ENCODE results near the gene LHX5.
A peak's percentile ranks its signal among the peaks of the same experiment; 100 is the strongest.

LHX5 gene

DNA sequence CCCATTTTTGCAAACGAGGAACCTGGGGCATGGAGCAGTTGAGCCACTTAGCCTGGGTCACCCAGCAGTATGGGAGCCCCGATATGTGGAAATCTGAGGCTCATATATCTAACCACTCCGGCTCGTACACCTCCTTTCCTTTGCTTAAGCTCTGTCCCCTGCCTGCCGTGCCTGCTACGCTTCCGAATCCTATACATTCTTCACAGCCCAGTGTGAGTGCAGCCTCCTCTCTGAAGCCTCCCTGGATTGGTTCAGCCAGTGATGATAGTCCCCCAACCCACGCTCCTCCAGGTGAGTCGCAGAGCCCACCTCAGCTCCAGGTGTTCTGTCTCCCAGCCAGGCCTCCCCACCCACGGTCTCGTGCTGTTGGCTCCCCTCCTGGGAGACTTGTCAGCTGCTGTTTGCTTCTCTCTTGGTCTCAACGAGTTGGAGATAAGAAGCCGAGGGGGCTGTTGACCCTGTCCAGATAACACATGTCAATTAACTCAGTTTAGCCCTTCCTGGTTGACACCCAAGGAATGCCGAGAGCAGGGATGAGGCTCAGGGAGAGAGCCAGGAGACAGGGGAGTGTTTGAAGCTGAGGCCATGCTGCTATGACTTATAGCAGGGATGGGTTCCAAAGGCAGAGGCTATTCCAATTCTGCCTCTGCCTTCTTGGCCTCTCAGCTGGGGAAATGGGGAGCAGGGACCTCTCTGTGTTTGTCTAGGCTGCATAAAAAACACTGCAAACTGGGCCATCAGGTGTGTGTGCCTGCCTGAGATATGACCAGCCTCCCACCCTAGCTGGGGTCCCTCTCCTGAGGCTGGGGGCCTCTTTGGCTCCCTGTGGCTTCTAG, 30.5 kb downstream of the LHX5 start:
- DNase-seq (ENCODE audit: extremely low read depth in 1 of 2, low read depth in 1 of 2) = no peak

GRCh38 chr12:113440336-113440735, 31.3 kb downstream of the LHX5 start:
- no peak for DNase-seq (ENCODE audit: extremely low read depth in 1 of 2, low read depth in 1 of 2)

DNA sequence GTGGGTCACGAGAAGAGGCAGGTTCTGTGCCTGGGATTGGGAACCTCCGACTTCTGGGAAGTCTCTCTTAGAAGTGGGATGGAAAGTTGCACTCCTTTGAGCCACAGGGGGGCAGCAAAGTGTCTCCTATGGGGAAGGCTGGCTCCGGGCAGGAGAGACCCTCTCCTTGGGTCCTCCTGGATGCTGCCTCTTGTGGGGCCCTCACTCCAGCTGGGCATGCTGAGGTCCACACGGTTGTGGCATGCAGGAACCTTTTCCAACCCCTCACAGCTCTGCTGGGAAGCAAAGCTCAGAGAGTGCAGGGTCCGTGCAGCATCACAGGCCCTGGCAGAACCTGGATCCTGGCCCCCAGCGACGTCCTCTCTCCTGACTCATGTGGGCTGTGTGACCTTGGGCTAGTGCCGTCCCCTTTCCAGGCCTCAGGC, 32.1 kb downstream of the LHX5 start:
- DNase-seq (ENCODE audit: extremely low read depth in 1 of 2, low read depth in 1 of 2) = no peak

GRCh38 chr12:113439301-113439597, 32.4 kb downstream of the LHX5 start:
- DNase-seq (ENCODE audit: extremely low read depth in 1 of 2, low read depth in 1 of 2) = no peak

DNA sequence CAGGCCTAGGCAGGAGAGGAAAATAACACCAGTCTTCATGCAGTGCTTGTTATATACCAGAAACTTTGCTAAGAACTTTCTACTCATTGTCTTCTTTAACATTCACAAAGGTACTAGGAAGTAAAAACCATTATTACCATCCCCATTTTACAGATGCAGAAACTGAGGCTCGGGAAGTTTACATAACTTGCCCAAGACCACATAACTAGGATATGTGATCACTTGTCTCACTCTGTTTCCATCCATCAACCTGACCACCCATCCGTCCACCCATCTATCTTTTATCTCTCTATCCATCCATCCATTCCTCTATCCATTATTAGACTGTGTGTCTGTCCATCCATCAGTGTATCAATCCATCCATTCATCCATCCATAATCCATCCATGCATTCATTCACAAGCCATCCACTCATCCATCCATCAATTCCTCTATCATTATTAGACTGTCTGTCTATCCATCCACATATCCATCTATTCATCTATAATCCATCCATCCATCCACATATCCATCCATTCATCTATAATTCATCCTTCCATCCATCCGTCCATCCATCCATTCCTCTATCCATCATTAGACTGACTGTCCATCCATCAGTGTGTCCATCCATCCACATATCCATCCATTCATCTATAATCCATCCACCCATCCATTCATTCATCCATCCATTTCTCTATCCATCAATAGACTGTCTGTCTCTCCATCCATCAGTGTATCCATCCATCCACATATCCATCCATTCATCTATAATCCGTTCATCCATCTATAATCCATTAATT, 33.0 kb downstream of the LHX5 start:
- DNase-seq (ENCODE audit: extremely low read depth in 1 of 2, low read depth in 1 of 2) = no peak

DNA sequence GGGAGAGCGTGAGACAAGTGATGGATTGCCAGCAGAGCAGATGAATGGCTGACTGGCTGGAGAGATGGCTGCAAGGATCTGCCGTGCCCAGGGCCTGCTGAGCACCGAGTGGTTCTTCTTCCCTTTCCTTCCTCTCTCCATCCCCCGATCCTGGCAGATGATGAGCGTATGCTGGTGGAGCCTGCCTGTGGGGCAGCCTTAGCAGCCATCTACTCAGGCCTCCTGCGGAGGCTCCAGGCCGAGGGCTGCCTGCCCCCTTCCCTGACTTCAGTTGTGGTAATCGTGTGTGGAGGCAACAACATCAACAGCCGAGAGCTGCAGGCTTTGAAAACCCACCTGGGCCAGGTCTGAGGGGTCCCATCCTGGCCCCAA, 34.0 kb downstream of the LHX5 start:
- DNase-seq (ENCODE audit: extremely low read depth in 1 of 2, low read depth in 1 of 2) = no peak

DNA sequence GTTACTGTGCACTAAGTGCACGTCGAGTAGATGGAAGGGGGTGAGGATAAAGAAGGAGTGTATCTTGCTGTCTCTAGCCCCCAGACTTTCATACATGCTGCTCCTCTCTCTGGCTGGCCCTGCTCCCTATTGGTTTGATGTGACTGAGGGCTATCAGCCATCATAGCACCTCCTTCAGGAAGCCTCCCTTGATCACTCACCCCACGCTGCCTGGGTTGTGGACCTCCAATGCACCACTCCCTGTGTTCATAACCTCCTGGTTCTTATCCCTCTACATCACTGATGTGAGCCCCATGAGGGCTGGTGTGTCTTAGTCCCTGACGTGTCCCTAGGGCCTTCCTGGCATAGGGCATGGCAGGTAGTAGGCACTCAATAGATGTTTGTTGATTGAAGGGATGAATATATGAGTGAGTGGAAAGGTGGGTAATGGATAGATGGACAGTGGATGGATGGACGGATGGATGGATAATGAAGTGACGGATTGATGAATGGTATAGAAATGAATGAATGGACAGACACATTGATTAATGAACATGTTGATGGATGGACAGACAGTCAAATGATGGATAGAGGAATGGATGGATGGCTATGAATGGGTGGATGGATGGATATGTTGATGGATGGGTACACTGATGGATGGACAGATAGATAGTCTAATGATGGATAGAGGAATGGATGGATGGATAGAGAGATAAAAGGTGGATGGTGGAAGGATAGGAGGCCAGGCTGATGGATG, 34.5 kb downstream of the LHX5 start:
- no peak for DNase-seq (ENCODE audit: extremely low read depth in 1 of 2, low read depth in 1 of 2)

- DNase-seq (ENCODE audit: extremely low read depth in 1 of 2, low read depth in 1 of 2) = no peak
Observed at GRCh38 chr12:113436586-113436985, 35.1 kb downstream of the LHX5 start.

- no peak for DNase-seq (ENCODE audit: extremely low read depth in 1 of 2, low read depth in 1 of 2)
Observed at GRCh38 chr12:113435367-113435766, 36.3 kb downstream of the LHX5 start.

- no peak for DNase-seq (ENCODE audit: extremely low read depth in 1 of 2, low read depth in 1 of 2)
Observed at GRCh38 chr12:113432986-113433385, 38.7 kb downstream of the LHX5 start.

GRCh38 chr12:113428482-113428881, 43.2 kb downstream of the LHX5 start:
- DNase-seq (ENCODE audit: extremely low read depth in 1 of 2, low read depth in 1 of 2) = no peak

- DNase-seq (ENCODE audit: extremely low read depth in 1 of 2, low read depth in 1 of 2) = no peak
Observed at GRCh38 chr12:113427882-113428281, 43.8 kb downstream of the LHX5 start.

DNA sequence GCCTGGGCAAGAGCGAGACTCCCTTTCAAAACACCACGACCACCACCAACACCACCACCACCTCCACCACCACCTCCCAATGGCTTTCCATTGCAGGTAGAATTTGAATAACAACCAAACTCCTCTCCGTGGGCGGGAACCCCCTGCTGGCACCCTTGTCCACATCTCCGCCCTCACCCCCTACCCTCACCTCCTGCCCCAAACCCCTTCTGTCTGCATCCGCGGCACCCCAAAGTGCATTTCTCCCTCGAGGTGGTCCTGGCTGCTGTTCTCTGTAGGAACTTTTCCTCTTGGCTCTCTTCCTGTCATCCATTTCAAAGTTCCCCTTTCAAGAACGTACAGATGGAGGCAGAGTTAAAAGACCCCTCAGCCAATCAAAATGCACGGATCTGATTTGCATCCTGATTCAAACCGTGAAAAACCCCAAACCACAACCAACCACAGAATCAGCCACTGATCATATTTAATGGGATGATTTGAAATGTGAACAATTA, 45.7 kb downstream of the LHX5 start:
- DNase-seq (ENCODE audit: extremely low read depth in 1 of 2, low read depth in 1 of 2) = no peak

DNA sequence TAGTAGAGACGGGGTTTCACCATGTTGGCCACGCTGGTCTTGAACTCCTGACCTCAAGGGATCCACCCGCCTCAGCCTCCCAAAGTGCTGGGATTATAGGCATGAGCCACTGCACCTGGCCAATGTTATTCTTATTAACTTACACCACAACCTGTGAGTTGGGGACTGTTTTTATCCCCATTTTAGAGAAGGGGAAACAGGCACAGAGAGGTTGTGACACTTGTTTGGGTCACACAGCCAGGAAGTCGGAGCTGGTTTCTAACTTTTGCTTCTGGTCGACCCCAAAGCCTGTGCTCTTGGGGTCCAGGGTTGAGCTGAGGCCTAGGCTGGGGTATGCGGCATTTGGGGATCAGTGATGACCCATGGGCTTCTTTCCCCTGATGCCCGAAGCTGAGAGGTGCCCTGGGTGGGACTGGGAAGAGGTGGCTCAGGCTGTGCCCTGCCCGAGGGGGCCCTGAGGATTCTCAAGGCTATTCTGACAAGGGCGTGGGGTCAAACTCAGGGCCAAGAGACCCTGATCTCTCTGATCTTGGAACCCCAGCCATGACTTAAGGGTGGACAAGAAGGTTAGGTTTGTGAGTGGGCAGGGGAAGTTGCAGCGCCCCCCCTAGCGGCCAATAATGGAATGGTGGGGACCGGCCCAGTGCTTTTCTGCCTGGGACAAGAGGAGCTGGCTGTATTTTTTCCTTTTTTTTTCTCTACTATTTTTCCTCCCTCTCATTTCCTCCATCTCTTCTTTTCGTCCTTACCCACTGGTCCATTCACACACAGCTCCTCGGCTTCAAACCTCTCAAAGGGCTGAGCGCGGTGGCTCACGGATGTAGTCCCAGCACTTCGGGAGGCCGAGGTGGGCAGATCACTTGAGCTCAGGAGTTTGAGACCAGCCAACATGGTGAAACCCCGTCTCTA, 46.5 kb downstream of the LHX5 start:
- peak in 1 of 2 donors; percentile 22 for DNase-seq (ENCODE audit: extremely low read depth in 1 of 2, low read depth in 1 of 2)

DNA sequence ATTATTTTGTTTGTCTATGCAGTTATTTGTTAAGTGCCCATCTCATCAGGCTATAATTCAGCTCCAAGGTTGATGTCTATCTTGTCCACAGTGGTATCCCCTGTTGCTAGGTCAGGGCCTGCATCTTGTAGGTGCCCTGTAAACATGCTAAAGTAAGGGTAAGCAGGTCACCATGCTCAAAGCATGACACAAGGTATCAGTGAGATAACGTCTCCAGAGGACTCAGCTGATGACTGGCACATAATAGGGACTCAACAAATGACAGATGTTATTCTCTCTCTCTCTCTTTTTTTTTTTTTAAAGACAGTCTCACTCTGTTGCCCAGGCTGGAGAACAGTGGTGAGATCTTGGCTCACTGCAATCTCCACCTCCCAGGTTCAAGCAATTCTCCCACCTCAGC, 47.2 kb downstream of the LHX5 start:
- DNase-seq (ENCODE audit: extremely low read depth in 1 of 2, low read depth in 1 of 2) = no peak

GRCh38 chr12:113422886-113423669, 48.6 kb downstream of the LHX5 start:
- DNase-seq (ENCODE audit: extremely low read depth in 1 of 2, low read depth in 1 of 2) = no peak

DNA sequence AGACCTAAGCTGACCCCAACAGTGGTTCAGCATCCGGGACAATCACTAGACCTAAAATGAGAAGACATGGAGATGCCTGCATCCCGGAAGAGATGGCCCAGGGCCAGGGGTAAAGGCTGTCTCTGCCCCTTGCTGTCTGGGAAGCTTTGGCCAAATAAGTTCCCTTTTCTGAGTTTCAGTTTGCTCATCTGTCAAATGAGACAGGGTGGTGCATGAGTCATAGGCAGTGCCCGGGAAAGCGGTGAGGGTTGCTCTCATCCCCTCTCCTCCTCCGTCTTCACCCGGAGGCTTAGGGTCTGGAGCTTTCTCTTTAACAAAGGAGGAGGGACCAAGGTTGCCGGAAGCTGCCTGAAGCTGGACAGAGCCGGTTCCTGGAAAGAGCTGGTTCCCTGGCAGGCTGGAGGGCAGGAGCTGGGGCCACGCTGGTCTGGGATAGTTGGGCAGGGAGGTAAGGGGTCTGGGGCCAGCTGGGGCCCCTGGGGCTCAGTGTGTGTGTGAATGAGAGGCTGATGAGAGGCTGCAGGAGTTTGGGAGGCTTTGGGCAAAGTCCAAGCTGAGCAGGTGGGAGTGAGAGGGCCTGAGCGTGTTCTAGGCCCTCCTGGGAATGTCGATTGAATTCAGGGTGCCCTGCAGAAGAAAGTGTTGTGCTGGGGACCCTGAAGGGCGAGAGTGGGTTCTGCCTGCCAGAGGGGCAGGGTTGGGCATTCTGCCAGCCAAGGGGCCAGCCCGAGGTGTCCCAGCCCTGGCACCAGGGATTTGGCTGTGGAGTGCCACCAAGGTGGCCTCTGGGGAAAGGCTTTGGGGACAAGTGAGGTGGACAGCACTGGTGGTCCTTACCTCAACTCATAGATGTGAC, 49.4 kb downstream of the LHX5 start, which contains the start of gene SDSL:
Gene SDSL, plus strand, starts transcription at position 351 of the 856 bp plus-strand sequence. CDS start 5,603 bp downstream, outside the sequence.
- DNase-seq (ENCODE audit: extremely low read depth in 1 of 2, low read depth in 1 of 2) = no peak

GRCh38 chr12:113420996-113421595, 50.6 kb downstream of the LHX5 start:
- no peak for DNase-seq (ENCODE audit: extremely low read depth in 1 of 2, low read depth in 1 of 2)

All from activated CD8-positive, alpha-beta memory T cell treated with anti-CD3 and anti-CD28 coated beads for 1 hour (primary cell).